Measurements from ENCODE around the gene SGCA. TPM values are rescaled to one million over a fixed set of nuclear protein-coding genes. Genes with fewer than 3 reads are reported as not detected.

SGCA gene
- total and polyA plus RNA-seq, 4 donors: 0.31 to 1.3 (median 1.2) TPM; not detected in 1

- Histone ChIP-seq H3K27me3 (ENCODE audit: control insufficient read depth in 4 of 4, insufficient read depth in 4 of 4, low read length in 3 of 4) (no peaks in the 10 kb centered on the region), H3K9me3 (ENCODE audit: control insufficient read depth in 4 of 4, low read length in 3 of 4) (no peaks in the 10 kb centered on the region), H3K36me3 (ENCODE audit: control insufficient read depth in 4 of 4, insufficient read depth in 3 of 4, low read depth in 1 of 4, low read length in 3 of 4) (no peaks in the 10 kb centered on the region), H3K9ac (ENCODE audit: low read depth in 1 of 2, low read length in 2 of 2) (no peak overlapping the region), H3K4me3 (ENCODE audit: low read depth in 1 of 3, low read length in 3 of 3) (no peak overlapping the region), H3K27ac (ENCODE audit: low read depth in 1 of 2, low read length in 2 of 2) (peak overlapping the region; percentile 63 to 76), H3K4me1 (ENCODE audit: control insufficient read depth in 4 of 4, insufficient read depth in 4 of 4, low read length in 3 of 4) (peaks cover 16 to 31% (median 29%) of the 10 kb centered on the region in 4 donors)
- WGBS: 30% methylated on average over 1 of the region's 1 CpG
- DNase-seq (ENCODE audit: low spot score): no peak
- TF ChIP-seq JUND (IDR thresholded peaks at IDR 0.05) (peak; percentile 88 to 92), ATF3 (IDR thresholded peaks at IDR 0.05) (peak; percentile 63), YY1 (IDR thresholded peaks at IDR 0.05) (peak; percentile 21), RXRA (IDR thresholded peaks at IDR 0.05) (peak; percentile 27 to 37), SP1 (IDR thresholded peaks at IDR 0.05) (peak; percentile 14), RAD21 (IDR thresholded peaks at IDR 0.05) (no peak), HNF4A (conservative IDR thresholded peaks at IDR 0.05) (peak; percentile 54 to 55), NR2F2 (IDR thresholded peaks at IDR 0.05) (no peak), CTCF (IDR thresholded peaks at IDR 0.05; ENCODE audit: low read depth, low read length, missing input control) (no peak)
These were observed 53.0 kb downstream of the SGCA start for GRCh38 chr17:50218771-50219315.

GRCh38 chr17:50219342-50219741 is 53.5 kb downstream of the SGCA start:
- peaks cover 16 to 31% (median 29%) of the 10 kb centered on the region in 4 donors for H3K4me1 ChIP-seq (ENCODE audit: control insufficient read depth in 4 of 4, insufficient read depth in 4 of 4, low read length in 3 of 4)
- H3K27ac ChIP-seq (ENCODE audit: low read depth in 1 of 2, low read length in 2 of 2): peak overlapping the region; percentile 63 to 76
- H3K36me3 ChIP-seq (ENCODE audit: control insufficient read depth in 4 of 4, insufficient read depth in 3 of 4, low read depth in 1 of 4, low read length in 3 of 4): no peaks in the 10 kb centered on the region
- TF ChIP-seq ZBTB33 (IDR thresholded peaks at IDR 0.05): no peak
- 74% methylated on average over 5 of the region's 5 CpGs for WGBS
- no peaks in the 10 kb centered on the region for H3K9me3 ChIP-seq (ENCODE audit: control insufficient read depth in 4 of 4, low read length in 3 of 4)
- H3K9ac ChIP-seq (ENCODE audit: low read depth in 1 of 2, low read length in 2 of 2): no peak overlapping the region
- DNase-seq (ENCODE audit: low spot score): no peak
- H3K27me3 ChIP-seq (ENCODE audit: control insufficient read depth in 4 of 4, insufficient read depth in 4 of 4, low read length in 3 of 4): no peaks in the 10 kb centered on the region
- H3K4me3 ChIP-seq (ENCODE audit: low read depth in 1 of 3, low read length in 3 of 3): no peak overlapping the region

GRCh38 chr17:50219939-50220465 is 54.2 kb downstream of the SGCA start:
- no peaks in the 10 kb centered on the region for H3K9me3 ChIP-seq (ENCODE audit: control insufficient read depth in 4 of 4, low read length in 3 of 4)
- H3K36me3 ChIP-seq (ENCODE audit: control insufficient read depth in 4 of 4, insufficient read depth in 3 of 4, low read depth in 1 of 4, low read length in 3 of 4): no peaks in the 10 kb centered on the region
- no peaks in the 10 kb centered on the region for H3K27me3 ChIP-seq (ENCODE audit: control insufficient read depth in 4 of 4, insufficient read depth in 4 of 4, low read length in 3 of 4)
- WGBS: 48% methylated on average over 4 of the region's 4 CpGs
- H3K9ac ChIP-seq (ENCODE audit: low read depth in 1 of 2, low read length in 2 of 2): no peak overlapping the region
- no peak overlapping the region for H3K4me3 ChIP-seq (ENCODE audit: low read depth in 1 of 3, low read length in 3 of 3)
- no peak for DNase-seq (ENCODE audit: low spot score)
- H3K27ac ChIP-seq (ENCODE audit: low read depth in 1 of 2, low read length in 2 of 2): no peak overlapping the region
- H3K4me1 ChIP-seq (ENCODE audit: control insufficient read depth in 4 of 4, insufficient read depth in 4 of 4, low read length in 3 of 4): peaks cover 16 to 31% (median 29%) of the 10 kb centered on the region in 4 donors
- TF ChIP-seq HNF4G (IDR thresholded peaks at IDR 0.05): peak; percentile 73
- TF ChIP-seq NR2F2 (IDR thresholded peaks at IDR 0.05): peak; percentile 59
- no peak for TF ChIP-seq ATF3 (IDR thresholded peaks at IDR 0.05)
- no peak for TF ChIP-seq GABPA (IDR thresholded peaks at IDR 0.05 in 1 of 2, conservative IDR thresholded peaks at IDR 0.05 in 1 of 2)
- TF ChIP-seq TAF1 (conservative IDR thresholded peaks at IDR 0.05): no peak
- peak; percentile 85 to 91 for TF ChIP-seq HNF4A (conservative IDR thresholded peaks at IDR 0.05)
- peak; percentile 60 to 67 for TF ChIP-seq RXRA (IDR thresholded peaks at IDR 0.05)
- TF ChIP-seq SP1 (IDR thresholded peaks at IDR 0.05): peak; percentile 88
- TF ChIP-seq MAX (IDR thresholded peaks at IDR 0.05): peak; percentile 42
- no peak for TF ChIP-seq EGR1 (IDR thresholded peaks at IDR 0.05; ENCODE audit: low read depth in 2 of 2)
- TF ChIP-seq JUND (IDR thresholded peaks at IDR 0.05): peak in 1 of 2 donors; percentile 33
- peak; percentile 23 for TF ChIP-seq ZBTB33 (IDR thresholded peaks at IDR 0.05)
- peak in 1 of 2 donors; percentile 10 for TF ChIP-seq RAD21 (IDR thresholded peaks at IDR 0.05)
- TF ChIP-seq YY1 (IDR thresholded peaks at IDR 0.05): peak; percentile 69
- no peak for TF ChIP-seq CTCF (IDR thresholded peaks at IDR 0.05; ENCODE audit: low read depth, low read length, missing input control)

Data from liver (tissue), 9 donors.